A172 (cell line): Measurements from ENCODE around the gene CHKA. TPM values are rescaled to one million over a fixed set of nuclear protein-coding genes. Genes with fewer than 3 reads are reported as not detected.
"Not testable (repeated sequence)": the region's sequence is repeated elsewhere in the genome, so short reads cannot be mapped to it uniquely, and the experiment has no call there.

ENCODE experiments used
- DNase-seq: peaks from one replicate; pipeline ENCODE4 v3.0.0-alpha.2; 2015; ENCODE audit warnings: low spot score
- total RNA-seq: library from RNA; depleted of rRNA; stranded (reverse); fragments of >200 nt; shearing (Covaris generic); gene quantifications from 2 replicates; pipeline ENCODE4 v1.2.3, GENCODE V29; 2014

CHKA gene
- total RNA-seq, 1 experiment from 2014 or later: 26.9 TPM

- no peak for DNase-seq
Measured at GRCh38 chr11:68116126-68116525, 5.1 kb downstream of the CHKA start.

GRCh38 chr11:68115285-68115684, 5.9 kb downstream of the CHKA start:
- DNase-seq: no peak

GRCh38 chr11:68113986-68114385, 7.2 kb downstream of the CHKA start:
- DNase-seq: no peak

- DNase-seq: no peak
Measured at GRCh38 chr11:68107689-68108088, 13.5 kb downstream of the CHKA start.

GRCh38 chr11:68106165-68106940, 14.8 kb downstream of the CHKA start:
- DNase-seq: no peak

- DNase-seq: no peak
Measured at GRCh38 chr11:68099474-68100405, 21.4 kb downstream of the CHKA start.

- DNase-seq: no peak
Measured at GRCh38 chr11:68099057-68099456, 22.1 kb downstream of the CHKA start.

GRCh38 chr11:68096962-68097361, 24.2 kb downstream of the CHKA start:
- DNase-seq: no peak

- DNase-seq: no peak
Measured at GRCh38 chr11:68093565-68093964, 27.6 kb downstream of the CHKA start.

GRCh38 chr11:68092946-68093345, 28.2 kb downstream of the CHKA start:
- DNase-seq: not testable (repeated sequence)

GRCh38 chr11:68092411-68092810, 28.8 kb downstream of the CHKA start:
- DNase-seq: no peak

- no peak for DNase-seq
Measured at GRCh38 chr11:68090706-68091105, 30.5 kb downstream of the CHKA start.

GRCh38 chr11:68090287-68090686, 30.9 kb downstream of the CHKA start:
- DNase-seq: no peak

GRCh38 chr11:68089679-68090078, 31.5 kb downstream of the CHKA start:
- no peak for DNase-seq

GRCh38 chr11:68083517-68083916, 37.7 kb downstream of the CHKA start:
- DNase-seq: no peak

GRCh38 chr11:68082481-68082880, 38.7 kb downstream of the CHKA start:
- no peak for DNase-seq

GRCh38 chr11:68081691-68082090, 39.5 kb downstream of the CHKA start:
- DNase-seq: no peak

GRCh38 chr11:68080860-68081259, 40.3 kb downstream of the CHKA start:
- no peak for DNase-seq

- DNase-seq: no peak
Measured at GRCh38 chr11:68077617-68078582, 43.3 kb downstream of the CHKA start.

- DNase-seq: no peak
Measured at GRCh38 chr11:68076371-68077042, 44.7 kb downstream of the CHKA start.
